GM21423 (cell line): ENCODE results near the gene PBRM1.
A peak's percentile ranks its signal among the peaks of the same experiment; 100 is the strongest.
"Not testable (repeated sequence)": the region's sequence is repeated elsewhere in the genome, so short reads cannot be mapped to it uniquely, and the experiment has no call there.

Source experiments
- ATAC-seq: cut with Tn5 transposase; IDR thresholded peaks from one replicate; pipeline ENCODE4 v1.9.1; 2021; ENCODE audit warnings: mild to moderate bottlenecking, moderate library complexity; ENCODE audit not compliant: unreplicated experiment

Gene PBRM1

DNA sequence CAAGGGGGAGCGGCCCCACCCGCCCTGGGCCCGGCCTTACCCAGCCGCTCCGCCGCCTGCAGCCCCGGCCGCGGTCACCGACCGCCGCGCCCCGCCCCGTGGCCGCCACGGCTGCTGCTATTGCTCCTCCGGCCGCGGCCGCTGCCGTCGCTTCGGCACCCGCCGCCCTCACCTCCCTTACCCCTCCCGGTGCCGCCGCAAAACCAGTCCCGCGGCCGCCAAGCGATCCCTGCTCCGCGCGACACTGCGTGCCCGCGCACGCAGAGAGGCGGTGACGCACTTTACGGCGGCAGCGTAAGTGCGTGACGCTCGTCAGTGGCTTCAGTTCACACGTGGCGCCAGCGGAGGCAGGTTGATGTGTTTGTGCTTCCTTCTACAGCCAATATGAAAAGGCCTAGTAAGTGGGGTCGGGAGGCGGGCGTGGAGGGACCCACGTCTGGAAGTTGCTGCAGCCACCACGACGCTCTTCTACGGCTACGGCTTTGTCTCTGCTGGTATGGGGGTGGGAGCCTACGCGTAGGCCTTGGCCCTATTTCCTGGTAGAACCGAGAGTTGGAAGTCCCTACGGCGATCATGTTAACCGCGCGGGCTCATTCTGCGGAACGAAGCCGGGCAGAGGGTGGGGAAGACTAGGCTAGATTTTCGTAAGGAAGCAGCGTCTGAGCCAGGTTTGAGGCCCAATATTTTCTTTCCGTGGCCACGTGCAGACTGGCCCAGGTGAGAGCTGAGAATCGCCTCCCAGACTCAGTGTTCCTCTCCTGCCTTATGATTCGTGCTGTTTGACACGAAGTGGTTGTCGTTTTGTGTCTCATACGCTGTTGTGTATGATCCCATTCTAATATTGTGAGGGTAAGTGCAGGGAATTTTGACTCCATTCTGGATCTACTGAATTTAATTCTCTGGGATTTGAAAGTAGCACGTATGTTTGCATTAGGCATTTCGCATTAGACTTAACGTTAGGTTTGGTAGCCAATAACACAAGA is at the start of gene PBRM1, which contains the start of gene GNL3:
Gene PBRM1 (minus strand): TSS at position 205 of the 983 bp plus-strand sequence.
Gene GNL3 (plus strand): TSS at position 324 of the 983 bp plus-strand sequence. CDS start 61 bp downstream, at position 385.
- ATAC-seq, result peak; percentile 76

DNA sequence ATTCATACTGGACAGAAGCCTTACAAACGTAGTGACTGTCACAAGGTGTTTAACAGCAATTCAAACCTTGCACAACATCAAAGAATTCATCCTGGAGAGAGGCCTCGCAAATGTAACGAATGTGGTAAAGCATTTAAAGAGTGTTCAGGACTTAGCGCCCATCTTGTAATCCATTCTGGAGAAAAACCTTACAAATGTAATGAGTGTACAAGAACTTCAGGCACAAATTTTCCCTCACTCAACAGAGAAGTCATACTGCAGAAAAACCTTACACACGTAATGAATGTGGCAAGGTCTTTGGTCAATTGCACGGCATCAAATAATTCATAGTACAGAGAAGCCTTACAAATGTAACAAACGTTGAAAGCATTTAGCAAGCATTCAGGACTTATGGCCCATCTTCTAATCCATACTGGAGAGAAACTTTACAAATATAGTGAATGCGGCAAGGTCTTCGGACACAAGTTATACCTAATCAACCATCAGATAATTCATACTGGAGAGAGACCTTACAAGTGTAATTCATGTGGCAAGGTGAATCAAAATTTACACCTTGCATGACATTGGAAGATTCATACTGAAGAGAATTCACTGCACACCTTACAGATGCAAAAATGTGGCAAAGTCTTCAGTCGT is 47.7 kb upstream of the PBRM1 start:
- no peak for ATAC-seq

DNA sequence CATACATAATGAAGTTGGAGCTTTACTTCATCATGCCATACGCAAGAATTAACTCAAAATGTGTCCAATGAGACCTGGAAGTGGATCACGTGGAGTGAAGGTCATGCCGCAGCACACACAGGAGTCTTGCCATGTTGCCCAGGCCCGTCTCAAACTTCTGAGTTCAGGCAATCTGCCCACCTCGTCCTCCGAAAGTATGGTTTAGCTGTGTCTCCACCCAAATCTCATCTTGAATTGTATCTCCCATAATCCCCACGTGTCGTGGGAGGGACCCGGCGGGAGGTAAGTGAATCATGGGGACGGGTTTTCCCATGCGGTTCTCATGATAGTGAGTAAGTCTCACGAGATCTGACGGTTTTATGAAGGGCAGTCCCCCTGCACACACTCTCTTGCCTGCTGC is 45.9 kb upstream of the PBRM1 start:
- ATAC-seq, result no peak

DNA sequence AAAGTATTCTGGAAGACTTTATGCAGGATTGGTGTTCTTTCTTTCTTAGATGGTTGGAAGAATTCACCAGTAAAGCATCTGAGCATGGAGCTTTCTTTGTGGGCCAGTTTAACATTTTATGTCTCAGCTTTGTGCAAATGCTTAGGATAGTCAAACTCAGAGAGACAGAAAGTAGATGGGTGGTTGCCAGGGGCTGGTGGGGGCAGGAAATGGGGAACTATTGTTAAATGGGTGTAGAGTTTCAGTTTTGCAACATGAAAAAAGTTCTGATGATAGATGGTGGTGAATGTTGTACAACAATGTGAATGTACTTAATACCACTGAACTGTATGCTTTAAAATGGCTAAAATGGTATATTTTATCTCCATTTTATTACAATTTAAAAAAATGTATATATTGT is 45.0 kb upstream of the PBRM1 start:
- no peak for ATAC-seq

DNA sequence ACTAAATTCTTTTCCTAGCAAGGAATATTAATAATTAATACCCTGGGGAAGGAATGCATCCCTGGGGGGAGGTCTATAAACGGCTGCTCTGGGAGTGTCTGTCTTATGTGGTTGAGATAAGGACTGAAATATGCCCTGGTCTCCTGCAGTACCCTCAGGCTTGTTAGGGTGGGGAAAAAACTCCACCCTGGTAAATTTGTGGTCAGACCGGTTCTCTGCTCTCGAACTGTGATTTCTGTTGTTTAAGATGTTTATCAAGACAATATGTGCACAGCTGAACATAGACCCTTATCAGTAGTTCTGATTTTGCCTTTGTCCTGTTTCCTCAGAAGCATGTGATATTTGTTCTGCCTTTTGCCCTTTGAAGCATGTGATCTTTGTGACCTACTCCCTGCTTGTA is 43.0 kb upstream of the PBRM1 start:
- not testable (repeated sequence) for ATAC-seq

DNA sequence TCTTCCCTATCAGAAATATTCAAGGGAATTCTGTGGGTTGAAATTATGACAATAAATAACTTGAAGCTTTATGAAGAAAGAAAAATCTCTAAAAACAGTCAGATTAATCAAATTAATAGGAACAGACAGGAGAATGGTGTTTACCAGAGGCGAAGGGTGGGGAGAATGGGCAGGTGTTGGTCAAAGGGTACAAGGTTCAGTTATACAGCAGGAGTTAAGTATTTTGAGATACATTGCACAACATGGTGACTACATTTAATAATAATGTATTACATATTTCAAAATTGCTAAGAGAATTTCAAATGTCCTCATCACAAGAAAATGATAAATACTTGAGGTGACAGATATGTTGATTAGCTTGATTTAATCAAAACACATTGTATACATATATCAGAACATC is 38.8 kb upstream of the PBRM1 start:
- no peak for ATAC-seq

DNA sequence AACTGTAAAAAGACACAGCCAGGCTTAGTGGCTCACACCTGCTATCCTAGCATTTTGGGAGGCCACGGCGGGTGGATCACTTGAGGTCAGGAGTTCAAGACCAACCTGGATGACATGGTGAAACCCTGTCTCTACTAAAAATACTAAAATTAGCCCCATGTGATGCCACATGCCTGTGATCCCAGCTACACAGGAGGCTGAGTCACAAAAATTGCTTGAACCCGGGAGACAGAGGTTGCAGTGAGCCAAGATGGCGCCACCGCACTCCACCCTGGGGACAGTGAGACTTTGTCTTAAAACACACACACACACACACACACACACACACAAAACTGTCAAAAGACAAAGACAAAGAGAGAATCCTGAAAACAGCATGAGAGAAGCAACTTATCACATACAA is 38.2 kb upstream of the PBRM1 start:
- no peak for ATAC-seq

DNA sequence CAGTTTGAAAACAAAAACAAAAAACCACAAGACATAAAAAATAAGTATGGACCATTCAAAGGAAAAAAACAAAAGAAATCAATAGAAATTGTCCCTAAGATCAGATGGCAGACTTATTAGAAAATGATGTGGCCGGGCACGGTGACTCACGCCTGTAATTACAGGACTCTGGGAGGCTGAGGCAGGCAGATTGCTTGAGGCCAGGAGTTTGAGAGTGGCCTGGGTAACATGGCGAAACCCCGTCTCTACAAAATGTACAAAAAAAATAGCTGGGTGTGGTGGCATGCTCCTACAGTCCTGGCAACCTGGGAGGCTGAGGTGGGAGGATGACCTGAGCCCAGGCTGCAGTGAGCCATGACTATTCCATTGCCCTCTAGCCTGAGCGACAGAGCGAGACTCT is 36.8 kb upstream of the PBRM1 start:
- no peak for ATAC-seq

DNA sequence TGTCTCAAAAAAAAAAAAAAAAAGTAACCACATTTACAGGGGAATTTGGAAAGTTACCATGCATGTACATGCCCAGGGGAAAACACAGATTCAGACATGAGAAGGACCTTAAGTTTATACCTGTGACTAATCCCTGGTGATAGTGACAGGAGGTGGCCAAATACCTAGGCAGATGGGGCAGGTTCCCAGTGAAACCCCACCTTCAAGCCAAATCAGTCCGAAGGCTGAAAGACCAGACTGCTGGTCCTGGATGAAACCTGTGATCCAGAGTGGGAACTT is 36.0 kb upstream of the PBRM1 start:
- ATAC-seq, result no peak

DNA sequence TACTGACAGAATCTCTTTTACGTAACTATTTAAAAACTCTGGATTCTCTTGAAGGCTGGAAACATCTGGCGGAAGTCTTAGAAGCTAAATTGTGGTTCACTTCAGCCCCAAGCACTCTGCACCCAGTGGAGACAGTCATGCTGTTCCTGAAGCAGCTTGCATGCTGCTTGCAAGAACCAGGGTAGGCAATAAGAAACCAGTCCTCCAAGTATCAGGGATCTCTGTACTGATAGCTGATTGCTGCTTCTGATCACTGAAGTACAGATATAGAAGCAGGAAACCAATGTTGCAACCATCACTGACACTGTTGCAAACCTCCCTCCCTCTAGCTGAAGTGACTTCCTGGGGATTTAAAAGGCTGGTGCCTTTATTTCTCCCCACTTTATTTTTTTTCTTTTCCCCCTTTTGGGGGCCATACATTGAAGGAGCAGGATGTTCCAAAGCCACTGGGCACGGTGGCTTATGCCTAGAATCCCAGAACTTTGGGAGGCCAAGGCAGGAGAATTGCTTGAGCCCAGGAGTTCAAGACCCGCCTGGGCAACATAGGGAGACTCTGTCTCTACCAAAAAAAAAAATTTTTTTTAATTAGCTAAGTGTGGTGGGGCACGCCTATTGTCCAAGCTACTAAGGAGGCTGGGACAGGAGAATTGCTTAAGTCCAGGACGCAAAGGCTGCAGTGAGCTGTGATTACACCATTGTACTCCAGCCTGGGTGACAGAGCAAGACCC is 35.5 kb upstream of the PBRM1 start:
- no peak for ATAC-seq

DNA sequence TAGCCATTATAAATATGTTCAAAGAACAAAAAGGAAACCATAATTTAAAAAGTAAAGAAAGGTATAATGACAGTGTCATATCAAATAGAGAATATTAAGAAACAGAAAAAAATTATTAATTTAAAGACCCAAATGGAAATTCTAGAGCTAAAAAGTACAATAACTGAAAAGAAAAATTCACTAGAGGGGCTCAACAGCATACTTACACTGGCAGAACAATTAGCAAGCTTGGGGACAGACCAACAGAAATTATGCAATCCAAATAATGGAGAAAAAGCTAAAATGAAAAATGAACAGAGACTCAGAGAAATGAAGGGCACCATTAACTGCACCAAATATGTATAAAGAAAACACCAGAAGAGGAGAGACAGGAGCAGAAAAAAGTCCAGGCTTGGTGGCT is 33.9 kb upstream of the PBRM1 start:
- ATAC-seq, result no peak

DNA sequence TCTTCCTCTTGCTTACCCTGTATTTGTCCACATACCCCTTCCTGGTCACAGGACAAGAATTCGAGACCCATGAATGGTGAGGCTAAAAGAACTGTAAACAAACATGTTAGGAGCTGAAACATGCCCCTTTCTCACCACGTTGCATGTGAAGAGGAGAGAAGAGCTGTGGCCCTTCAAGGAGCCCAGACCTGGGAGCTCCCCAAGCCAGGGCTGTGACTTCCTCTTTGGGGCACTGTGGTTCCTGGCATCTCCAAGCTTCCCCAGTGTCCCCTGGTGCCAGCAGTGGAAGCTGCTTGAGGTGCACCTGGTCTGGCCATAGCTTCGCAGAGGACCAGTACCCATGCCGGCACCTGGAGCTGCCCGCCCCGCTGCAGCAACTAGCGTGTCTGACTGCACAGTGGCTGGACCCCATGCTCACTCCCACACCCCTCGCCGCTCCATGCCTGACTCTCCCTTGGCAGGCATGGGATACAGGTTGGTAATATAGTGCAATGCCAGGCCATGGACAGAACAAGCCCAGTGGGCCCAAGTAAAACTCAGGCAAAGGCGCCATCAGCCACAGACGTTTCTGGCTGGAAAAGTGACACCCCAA is 30.1 kb upstream of the PBRM1 start:
- no peak for ATAC-seq

DNA sequence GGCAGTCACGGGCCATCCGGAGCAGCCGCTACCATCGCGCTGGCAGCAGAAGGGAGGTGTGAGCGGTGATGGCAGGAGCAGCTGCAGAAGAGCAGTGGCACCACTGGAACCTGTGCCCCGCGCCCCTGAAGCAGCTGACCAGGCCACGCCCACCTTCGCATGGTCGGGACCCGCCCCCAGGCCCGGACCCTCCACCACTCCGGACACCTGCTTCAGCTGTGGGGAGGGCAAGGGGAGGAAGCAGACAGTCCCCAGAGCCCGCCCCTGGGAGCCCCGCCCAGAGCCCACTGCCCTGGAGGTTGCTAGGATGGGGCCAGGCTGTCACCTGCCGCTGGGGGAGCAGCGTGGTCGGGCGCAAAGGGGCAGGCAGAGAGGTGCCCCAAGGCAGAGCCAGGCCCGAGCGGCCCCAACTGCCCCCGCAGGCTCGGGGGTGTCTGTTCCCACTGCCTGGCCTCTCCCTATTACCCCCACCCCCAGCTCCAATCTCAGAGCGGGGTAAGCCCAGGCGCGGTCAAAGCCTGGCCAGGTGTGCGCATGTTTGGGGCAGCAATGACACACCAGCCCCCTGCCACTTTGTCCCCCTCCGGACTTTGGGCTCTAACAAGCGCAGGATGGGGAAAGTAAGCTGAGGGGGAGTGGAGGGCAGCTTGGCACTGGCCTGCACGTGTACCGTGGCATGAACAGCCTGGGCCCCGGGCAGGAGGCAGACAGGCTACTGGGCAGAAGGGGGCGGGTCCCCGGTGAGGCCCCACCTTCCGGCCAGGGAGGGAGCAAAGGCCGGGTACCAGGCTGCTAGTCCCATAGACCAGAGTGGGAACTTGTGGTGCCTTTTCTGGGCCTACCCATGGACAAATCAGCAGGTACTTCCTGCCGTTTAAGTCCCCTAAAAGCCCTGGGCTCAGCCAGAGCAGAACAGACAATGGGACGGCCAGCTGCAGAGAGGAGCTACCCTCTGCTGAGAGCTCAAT is 28.9 kb upstream of the PBRM1 start:
- no peak for ATAC-seq

DNA sequence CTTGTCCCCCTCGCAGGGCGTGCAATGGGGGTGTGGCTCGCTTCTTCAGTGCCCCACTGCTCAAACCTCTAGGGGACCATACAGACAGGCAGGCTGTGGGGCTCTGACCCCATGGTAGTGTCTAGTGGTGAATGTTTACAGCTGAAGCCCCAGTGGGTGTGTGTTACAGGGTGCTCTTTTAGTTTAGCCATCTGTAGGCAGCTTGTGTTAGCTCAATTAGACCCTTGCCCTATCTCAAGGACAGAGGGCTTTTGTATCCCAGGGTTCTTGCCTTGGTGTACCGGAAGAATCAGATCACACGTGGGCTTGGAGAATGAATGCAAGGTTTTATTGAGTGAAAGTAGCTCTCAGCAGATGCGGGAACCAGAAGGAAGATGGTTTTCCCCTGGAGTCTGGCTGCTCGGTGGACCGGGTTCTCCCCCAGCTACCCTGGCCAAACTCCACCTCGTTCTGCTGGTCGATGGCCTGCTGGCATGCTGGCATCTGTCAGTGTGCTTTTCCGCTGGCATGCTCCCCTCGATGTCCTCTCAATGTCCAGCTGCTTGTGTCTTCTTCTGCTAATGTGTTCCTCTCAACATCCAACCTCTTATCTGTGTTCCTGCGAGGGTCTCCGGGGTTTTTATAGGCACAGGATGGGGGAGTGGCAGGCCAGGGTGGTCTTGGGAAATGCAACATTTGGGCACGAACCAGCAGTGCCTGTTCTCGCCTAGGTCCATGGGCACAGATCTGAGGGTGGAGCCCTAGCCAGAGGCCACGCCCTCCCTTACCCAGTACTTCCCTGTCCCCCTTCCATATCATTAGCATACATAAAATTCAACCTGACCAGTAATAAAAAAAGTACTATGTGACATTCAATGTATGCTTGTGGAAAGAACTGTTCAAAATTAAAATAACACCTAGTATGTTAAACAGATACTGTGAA is 26.8 kb upstream of the PBRM1 start:
- ATAC-seq, result no peak

DNA sequence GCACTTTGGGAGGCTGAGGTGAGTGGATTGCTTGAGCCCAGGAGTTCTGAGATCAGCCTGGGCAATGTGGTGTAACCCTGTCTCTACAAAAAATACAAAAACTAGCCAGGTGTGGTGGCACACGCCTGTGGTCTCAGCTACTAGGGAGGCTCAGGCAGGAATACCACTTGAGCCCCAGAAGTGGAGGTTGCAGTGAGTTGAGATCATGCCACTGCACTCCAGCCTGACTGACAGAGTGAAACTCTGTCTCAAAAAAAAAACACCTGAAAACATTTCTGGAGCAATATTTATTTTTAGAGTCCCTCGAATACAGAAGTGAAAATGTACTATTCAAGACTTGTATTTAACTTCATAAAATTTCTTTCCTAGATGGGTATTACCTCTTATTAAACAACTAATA is 24.8 kb upstream of the PBRM1 start:
- no peak for ATAC-seq

DNA sequence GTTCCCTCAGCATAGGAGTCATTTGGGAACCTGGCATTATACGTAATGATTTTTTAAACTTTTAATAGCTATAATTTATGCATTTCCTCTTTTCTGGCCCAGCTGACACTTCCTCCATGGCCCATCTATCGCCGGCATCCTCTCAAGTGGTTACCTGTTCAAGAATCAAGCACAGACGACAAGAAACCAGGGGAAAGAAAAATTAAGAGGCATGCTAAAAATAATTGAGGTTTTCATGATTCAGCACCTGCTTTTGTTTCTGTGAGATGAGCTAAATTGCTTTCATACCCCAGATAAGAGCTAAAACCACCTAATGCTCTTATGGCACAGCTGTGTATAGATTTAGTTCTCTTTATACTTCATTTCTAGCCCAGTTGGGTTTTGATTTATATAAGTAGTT is 21.9 kb upstream of the PBRM1 start:
- no peak for ATAC-seq

DNA sequence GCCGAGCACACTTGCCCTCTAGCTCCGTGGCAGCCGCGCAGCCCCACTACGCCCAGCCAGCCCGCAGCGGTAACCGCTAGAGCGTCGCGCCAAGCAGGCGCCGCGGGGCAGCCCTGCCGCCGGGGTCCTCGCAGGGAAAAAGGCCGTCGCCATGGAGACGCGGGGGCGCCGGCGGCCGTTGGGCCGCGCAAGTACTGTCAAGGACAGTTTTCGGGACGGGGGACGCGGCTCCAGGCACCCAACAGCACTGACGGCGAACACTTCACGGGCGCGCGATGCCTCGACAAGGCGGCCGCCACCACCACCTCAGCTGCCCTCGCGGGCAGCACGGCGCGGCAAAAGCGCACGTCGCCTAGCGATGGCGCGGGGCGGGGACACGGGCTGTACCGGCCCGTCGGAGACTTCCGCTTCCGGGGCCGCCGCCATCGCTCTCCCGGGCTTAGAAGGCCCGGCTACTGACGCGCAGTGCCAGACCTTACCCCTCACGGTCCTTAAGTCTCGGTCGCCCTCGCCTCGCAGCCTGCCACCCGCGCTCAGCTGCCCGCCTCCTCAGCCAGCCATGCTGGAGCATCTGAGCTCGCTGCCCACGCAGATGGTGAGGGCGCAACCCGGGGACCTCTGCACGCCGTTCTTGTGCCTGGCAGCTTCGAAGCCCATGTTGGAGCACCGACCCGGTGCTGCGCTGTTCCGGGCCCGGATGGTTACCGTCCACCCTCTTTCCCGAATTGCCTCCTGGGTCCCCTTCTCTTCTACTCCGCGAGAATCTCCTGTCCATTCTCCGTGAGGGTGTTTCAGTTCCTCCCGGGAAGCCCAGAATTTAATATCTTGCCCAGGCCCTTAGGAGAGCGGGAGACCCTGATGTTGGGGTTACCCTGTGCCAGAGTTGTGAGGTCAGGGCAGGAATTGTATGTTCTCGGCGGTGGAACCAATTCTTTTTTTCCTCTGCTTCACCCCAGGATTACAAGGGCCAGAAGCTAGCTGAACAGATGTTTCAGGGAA is 20.3 kb upstream of the PBRM1 start, which contains the start of the genes GLT8D1 and SPCS1:
Gene GLT8D1 (minus strand): TSS at position 104 of the 999 bp plus-strand sequence. CDS start 5,331 bp downstream, outside the sequence.
Gene SPCS1 (plus strand): TSS at position 419 of the 999 bp plus-strand sequence. CDS start 141 bp downstream, at position 560.
- ATAC-seq, result peak; percentile 77

DNA sequence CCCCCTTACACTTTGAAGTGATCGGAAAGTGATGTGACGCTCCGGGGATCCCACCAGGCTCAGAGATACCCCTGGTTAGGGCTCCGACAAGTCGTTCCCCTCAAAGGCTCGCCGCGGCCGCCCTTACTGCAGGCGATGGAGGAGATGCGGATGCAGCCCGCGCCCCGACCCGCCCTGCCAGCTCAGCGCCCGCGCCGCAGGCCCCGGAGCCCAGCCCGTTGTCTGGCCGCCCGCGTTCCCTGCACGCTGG is 19.6 kb upstream of the PBRM1 start:
- no peak for ATAC-seq
